ENCODE results near the gene MLPH. TPM values are rescaled to one million over a fixed set of nuclear protein-coding genes. Genes with fewer than 3 reads are reported as not detected.

MLPH gene
- total and polyA plus RNA-seq, 2 of the 13 experiments (the other 11 are each of a cell fraction or from before 2014, with no cell fraction given): 0.12 TPM; not detected in 1

DNA sequence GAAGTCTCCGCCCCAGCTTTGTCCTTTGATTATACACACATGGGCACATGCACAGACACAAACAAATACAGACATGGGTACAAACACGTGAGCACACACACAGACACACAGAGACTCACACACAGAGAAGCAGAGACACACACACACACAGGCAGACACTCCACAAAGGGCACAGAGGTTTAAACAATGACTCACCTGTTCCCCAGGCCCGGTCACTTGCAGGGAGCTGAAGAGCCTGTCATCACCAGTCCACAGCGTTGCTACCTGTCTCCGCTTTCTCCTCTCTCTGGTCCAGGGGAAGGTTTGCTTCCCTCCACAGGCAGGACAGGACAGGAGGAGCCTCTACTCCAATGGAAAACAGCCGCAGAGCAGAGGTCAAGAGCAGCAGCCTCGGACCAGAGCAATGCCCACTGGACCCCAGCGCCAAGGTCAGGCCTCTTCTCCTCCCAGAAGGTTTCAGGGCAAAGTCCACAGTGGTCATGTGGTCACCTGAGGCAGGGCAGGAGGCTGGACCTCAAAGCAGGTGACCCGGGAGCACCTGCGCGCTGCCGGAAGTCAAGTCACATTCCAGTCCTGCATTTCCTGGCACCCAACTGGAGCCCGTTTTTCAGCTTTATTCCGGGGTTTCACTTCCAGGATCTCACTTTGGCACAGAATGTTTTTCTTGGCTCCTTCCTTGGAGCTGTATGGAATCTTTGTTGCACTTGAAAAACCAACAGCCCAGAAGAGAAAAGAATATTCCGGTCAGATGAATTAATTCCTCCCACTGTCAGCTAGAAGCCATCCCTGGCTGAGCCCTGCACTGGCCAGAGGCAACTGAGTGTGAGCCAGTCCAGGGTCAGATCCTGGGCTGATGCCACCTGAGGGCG is 103.5 kb downstream of the MLPH start, which contains the start of gene RAB17 (continued):
- TF ChIP-seq, protein P1, sequence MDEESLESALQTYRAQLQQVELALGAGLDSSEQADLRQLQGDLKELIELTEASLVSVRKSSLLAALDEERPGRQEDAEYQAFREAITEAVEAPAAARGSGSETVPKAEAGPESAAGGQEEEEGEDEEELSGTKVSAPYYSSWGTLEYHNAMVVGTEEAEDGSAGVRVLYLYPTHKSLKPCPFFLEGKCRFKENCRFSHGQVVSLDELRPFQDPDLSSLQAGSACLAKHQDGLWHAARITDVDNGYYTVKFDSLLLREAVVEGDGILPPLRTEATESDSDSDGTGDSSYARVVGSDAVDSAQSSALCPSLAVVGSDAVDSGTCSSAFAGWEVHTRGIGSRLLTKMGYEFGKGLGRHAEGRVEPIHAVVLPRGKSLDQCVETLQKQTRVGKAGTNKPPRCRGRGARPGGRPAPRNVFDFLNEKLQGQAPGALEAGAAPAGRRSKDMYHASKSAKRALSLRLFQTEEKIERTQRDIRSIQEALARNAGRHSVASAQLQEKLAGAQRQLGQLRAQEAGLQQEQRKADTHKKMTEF (CRISPR knock-in tag; IDR thresholded peaks at IDR 0.05): peak; percentile 90
- TF ChIP-seq SNAPC2 (CRISPR knock-in tag; IDR thresholded peaks at IDR 0.05): peak; percentile 75; the same call in 1 of the 2 replicates
- TF ChIP-seq, protein P2, sequence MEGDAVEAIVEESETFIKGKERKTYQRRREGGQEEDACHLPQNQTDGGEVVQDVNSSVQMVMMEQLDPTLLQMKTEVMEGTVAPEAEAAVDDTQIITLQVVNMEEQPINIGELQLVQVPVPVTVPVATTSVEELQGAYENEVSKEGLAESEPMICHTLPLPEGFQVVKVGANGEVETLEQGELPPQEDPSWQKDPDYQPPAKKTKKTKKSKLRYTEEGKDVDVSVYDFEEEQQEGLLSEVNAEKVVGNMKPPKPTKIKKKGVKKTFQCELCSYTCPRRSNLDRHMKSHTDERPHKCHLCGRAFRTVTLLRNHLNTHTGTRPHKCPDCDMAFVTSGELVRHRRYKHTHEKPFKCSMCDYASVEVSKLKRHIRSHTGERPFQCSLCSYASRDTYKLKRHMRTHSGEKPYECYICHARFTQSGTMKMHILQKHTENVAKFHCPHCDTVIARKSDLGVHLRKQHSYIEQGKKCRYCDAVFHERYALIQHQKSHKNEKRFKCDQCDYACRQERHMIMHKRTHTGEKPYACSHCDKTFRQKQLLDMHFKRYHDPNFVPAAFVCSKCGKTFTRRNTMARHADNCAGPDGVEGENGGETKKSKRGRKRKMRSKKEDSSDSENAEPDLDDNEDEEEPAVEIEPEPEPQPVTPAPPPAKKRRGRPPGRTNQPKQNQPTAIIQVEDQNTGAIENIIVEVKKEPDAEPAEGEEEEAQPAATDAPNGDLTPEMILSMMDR (CRISPR knock-in tag; IDR thresholded peaks at IDR 0.05): peak; percentile 37
- TF ChIP-seq MED8 (CRISPR knock-in tag; IDR thresholded peaks at IDR 0.05; ENCODE audit: insufficient replicate concordance): peak; percentile 96
- peak; percentile 92 for TF ChIP-seq KAT8 (CRISPR knock-in tag; IDR thresholded peaks at IDR 0.05)
- TF ChIP-seq, protein P3, sequence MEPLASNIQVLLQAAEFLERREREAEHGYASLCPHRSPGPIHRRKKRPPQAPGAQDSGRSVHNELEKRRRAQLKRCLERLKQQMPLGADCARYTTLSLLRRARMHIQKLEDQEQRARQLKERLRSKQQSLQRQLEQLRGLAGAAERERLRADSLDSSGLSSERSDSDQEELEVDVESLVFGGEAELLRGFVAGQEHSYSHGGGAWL (CRISPR knock-in tag; IDR thresholded peaks at IDR 0.05): no peak
- peak; percentile 96; the same call in 1 of the 2 replicates for TF ChIP-seq SMAD1 (CRISPR knock-in tag; IDR thresholded peaks at IDR 0.05; ENCODE audit: borderline replicate concordance, low read depth)
- TF ChIP-seq ZNF792 (CRISPR knock-in tag; IDR thresholded peaks at IDR 0.05): no peak; the same call in 1 of the 2 replicates
- no peak for TF ChIP-seq CBX2 (IDR thresholded peaks at IDR 0.05; ENCODE audit: low read depth, low read length)
- no peak; the same call in 1 of the 2 replicates for TF ChIP-seq CBX2 (CRISPR knock-in tag; IDR thresholded peaks at IDR 0.05; ENCODE audit: low read depth)
- TF ChIP-seq ZNF10 (CRISPR knock-in tag; IDR thresholded peaks at IDR 0.05; ENCODE audit: borderline replicate concordance, low read depth): no peak
- TF ChIP-seq SIX4 (CRISPR knock-in tag; IDR thresholded peaks at IDR 0.05): peak; percentile 82
- peak; percentile 94 for TF ChIP-seq RARA (CRISPR knock-in tag; IDR thresholded peaks at IDR 0.05)
- peak; percentile 97 for TF ChIP-seq SAFB2 (CRISPR knock-in tag; IDR thresholded peaks at IDR 0.05; ENCODE audit: borderline replicate concordance, low read depth)
- TF ChIP-seq SIX1 (CRISPR knock-in tag; IDR thresholded peaks at IDR 0.05; ENCODE audit: borderline replicate concordance): peak; percentile 73; the same call in 1 of the 2 replicates
- TF ChIP-seq PHF21A (CRISPR knock-in tag; IDR thresholded peaks at IDR 0.05): peak; percentile 99
- TF ChIP-seq KAT7 (CRISPR knock-in tag; IDR thresholded peaks at IDR 0.05; ENCODE audit: borderline replicate concordance): 0 out of 2 replicates have a peak, but pooled peaks have one; percentile 21
- TF ChIP-seq FLYWCH1 (CRISPR knock-in tag; IDR thresholded peaks at IDR 0.05): no peak
- TF ChIP-seq, protein P4, sequence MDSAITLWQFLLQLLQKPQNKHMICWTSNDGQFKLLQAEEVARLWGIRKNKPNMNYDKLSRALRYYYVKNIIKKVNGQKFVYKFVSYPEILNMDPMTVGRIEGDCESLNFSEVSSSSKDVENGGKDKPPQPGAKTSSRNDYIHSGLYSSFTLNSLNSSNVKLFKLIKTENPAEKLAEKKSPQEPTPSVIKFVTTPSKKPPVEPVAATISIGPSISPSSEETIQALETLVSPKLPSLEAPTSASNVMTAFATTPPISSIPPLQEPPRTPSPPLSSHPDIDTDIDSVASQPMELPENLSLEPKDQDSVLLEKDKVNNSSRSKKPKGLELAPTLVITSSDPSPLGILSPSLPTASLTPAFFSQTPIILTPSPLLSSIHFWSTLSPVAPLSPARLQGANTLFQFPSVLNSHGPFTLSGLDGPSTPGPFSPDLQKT (CRISPR knock-in tag; IDR thresholded peaks at IDR 0.05; ENCODE audit: borderline replicate concordance): no peak
- TF ChIP-seq, protein P5, sequence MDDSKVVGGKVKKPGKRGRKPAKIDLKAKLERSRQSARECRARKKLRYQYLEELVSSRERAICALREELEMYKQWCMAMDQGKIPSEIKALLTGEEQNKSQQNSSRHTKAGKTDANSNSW (CRISPR knock-in tag; IDR thresholded peaks at IDR 0.05; ENCODE audit: borderline replicate concordance): no peak
- no peak; the same call in 1 of the 2 replicates for TF ChIP-seq CC2D1A (CRISPR knock-in tag; IDR thresholded peaks at IDR 0.05)
- no peak for TF ChIP-seq NFATC3 (CRISPR knock-in tag; IDR thresholded peaks at IDR 0.05)
- peak; percentile 97 for TF ChIP-seq TEAD3 (CRISPR knock-in tag; optimal IDR thresholded peaks at IDR 0.05; ENCODE audit: borderline replicate concordance)
- 0 out of 2 replicates have a peak, but pooled peaks have one; percentile 74 for TF ChIP-seq ZNF589 (CRISPR knock-in tag; conservative IDR thresholded peaks at IDR 0.05)
- TF ChIP-seq, protein P6, sequence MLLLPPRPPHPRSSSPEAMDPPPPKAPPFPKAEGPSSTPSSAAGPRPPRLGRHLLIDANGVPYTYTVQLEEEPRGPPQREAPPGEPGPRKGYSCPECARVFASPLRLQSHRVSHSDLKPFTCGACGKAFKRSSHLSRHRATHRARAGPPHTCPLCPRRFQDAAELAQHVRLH (CRISPR knock-in tag; IDR thresholded peaks at IDR 0.05; ENCODE audit: borderline replicate concordance, low read depth): peak; percentile 94; the same call in 1 of the 2 replicates
